Thoracic aorta (tissue), 2 donors: ENCODE measurements around the gene RGP1. TPM values are rescaled to one million over a fixed set of nuclear protein-coding genes. Genes with fewer than 3 reads are reported as not detected.

Source experiments
- ATAC-seq: fragments of 150-250 bp; one replicate; pipeline ENCODE4 v1.8.0; 2017; ENCODE audit warnings: low read depth; ENCODE audit not compliant: insufficient number of reproducible peaks, low FRiP score
- DNase-seq: peaks from one replicate; pipeline ENCODE4 v3.0.0-alpha.2; 2020; ENCODE audit warnings: low spot score
- H3K27ac ChIP-seq, 2 donors: fragments of 200-600 bp; sonication (generic); 1 replicate in 1 of 2; 2 replicates in 1 of 2; pipeline ENCODE4 v1.5.1; 2016; ENCODE audit warnings: mild to moderate bottlenecking in 2 of 2, moderate library complexity in 2 of 2
- H3K27me3 ChIP-seq: fragments of 200-600 bp; sonication (generic); replicated peaks from 2 replicates; pipeline ENCODE4 v1.6.0; 2016; ENCODE audit warnings: mild to moderate bottlenecking; ENCODE audit not compliant: insufficient read depth
- H3K36me3 ChIP-seq: fragments of 200-600 bp; sonication (generic); one replicate; pipeline ENCODE4 v1.5.1; 2016
- H3K4me1 ChIP-seq, 2 donors: fragments of 200-600 bp; sonication (generic); 1 replicate in 1 of 2; 2 replicates in 1 of 2; pipeline versions ENCODE4 v1.5.1 to v1.6.0; 2016; ENCODE audit warnings: low read depth in 2 of 2, mild to moderate bottlenecking in 1 of 2; ENCODE audit not compliant: control insufficient read depth in 1 of 2
- H3K4me3 ChIP-seq: fragments of 200-600 bp; sonication (generic); 2 replicates; pipeline ENCODE4 v1.5.1; 2016; ENCODE audit warnings: mild to moderate bottlenecking
- H3K9me3 ChIP-seq: fragments of 200-600 bp; sonication (generic); 2 replicates; pipeline ENCODE4 v1.5.1; 2016
- CTCF ChIP-seq: fragments of 200-600 bp; sonication (generic); IDR thresholded peaks from one replicate; pipeline ENCODE4 v1.5.1; 2019; ENCODE audit warnings: antibody characterized with exemption
- total RNA-seq, 2 donors: library from RNA; depleted of rRNA; stranded (reverse); fragments of >200 nt; gene quantifications; one replicate each; pipeline versions ENCODE4 v1.1.0 to v1.2.3, GENCODE V29; 2016

The RGP1 gene
- total RNA-seq, 2 donors from 2014 or later: 23.0 to 24.5 TPM

GRCh38 chr9:35776018-35776417 is 26.9 kb downstream of the RGP1 start:
- H3K27ac ChIP-seq: no peak overlapping the region
- ATAC-seq (no peak), DNase-seq (no peak)
- no peak overlapping the region for H3K4me3 ChIP-seq
- no peaks in the 10 kb centered on the region for H3K27me3 ChIP-seq
- TF ChIP-seq CTCF: no peak
- peaks cover 6 to 13% of the 10 kb centered on the region in 2 donors for H3K4me1 ChIP-seq
- no peaks in the 10 kb centered on the region for H3K9me3 ChIP-seq
- H3K36me3 ChIP-seq: no peaks in the 10 kb centered on the region

GRCh38 chr9:35778496-35778895 is 29.4 kb downstream of the RGP1 start:
- H3K27me3 ChIP-seq: no peaks in the 10 kb centered on the region
- ATAC-seq (no peak), DNase-seq (no peak)
- H3K27ac ChIP-seq: no peak overlapping the region
- no peaks in the 10 kb centered on the region for H3K36me3 ChIP-seq
- no peak for TF ChIP-seq CTCF
- no peaks in the 10 kb centered on the region for H3K9me3 ChIP-seq
- no peak overlapping the region for H3K4me3 ChIP-seq
- no peaks in the 10 kb centered on the region for H3K4me1 ChIP-seq

GRCh38 chr9:35781066-35781465 is 32.0 kb downstream of the RGP1 start:
- no peaks in the 10 kb centered on the region for H3K36me3 ChIP-seq
- H3K4me3 ChIP-seq: no peak overlapping the region
- ATAC-seq: no peak
- no peak for TF ChIP-seq CTCF
- no peak for DNase-seq
- no peaks in the 10 kb centered on the region for H3K4me1 ChIP-seq
- no peak overlapping the region for H3K27ac ChIP-seq
- no peaks in the 10 kb centered on the region for H3K27me3 ChIP-seq
- H3K9me3 ChIP-seq: no peaks in the 10 kb centered on the region

GRCh38 chr9:35783418-35783817 is 34.3 kb downstream of the RGP1 start:
- H3K36me3 ChIP-seq: no peaks in the 10 kb centered on the region

GRCh38 chr9:35789541-35789940 is 40.5 kb downstream of the RGP1 start:
- H3K4me1 ChIP-seq: peaks cover 15 to 33% of the 10 kb centered on the region in 2 donors
- no peaks in the 10 kb centered on the region for H3K27me3 ChIP-seq
- DNase-seq (no peak), ATAC-seq (no peak)
- H3K36me3 ChIP-seq: no peaks in the 10 kb centered on the region
- H3K9me3 ChIP-seq: no peaks in the 10 kb centered on the region
- no peak for TF ChIP-seq CTCF
- no peak overlapping the region for H3K4me3 ChIP-seq
- no peak overlapping the region for H3K27ac ChIP-seq

More at GRCh38 chr9:35783418-35783817, 34.3 kb downstream of the RGP1 start:
- H3K9me3 ChIP-seq: no peaks in the 10 kb centered on the region
- no peaks in the 10 kb centered on the region for H3K4me1 ChIP-seq
- H3K27ac ChIP-seq: no peak overlapping the region
- no peaks in the 10 kb centered on the region for H3K27me3 ChIP-seq
- ATAC-seq (no peak), DNase-seq (no peak)
- TF ChIP-seq CTCF: no peak
- no peak overlapping the region for H3K4me3 ChIP-seq
